ENCODE measurements around the gene AADACL4. TPM values are rescaled to one million over a fixed set of nuclear protein-coding genes. Genes with fewer than 3 reads are reported as not detected.

Gene AADACL4
- total and polyA plus RNA-seq, 10 donors = 0.04 to 0.32 (median 0.26) TPM; not detected in 6

DNA sequence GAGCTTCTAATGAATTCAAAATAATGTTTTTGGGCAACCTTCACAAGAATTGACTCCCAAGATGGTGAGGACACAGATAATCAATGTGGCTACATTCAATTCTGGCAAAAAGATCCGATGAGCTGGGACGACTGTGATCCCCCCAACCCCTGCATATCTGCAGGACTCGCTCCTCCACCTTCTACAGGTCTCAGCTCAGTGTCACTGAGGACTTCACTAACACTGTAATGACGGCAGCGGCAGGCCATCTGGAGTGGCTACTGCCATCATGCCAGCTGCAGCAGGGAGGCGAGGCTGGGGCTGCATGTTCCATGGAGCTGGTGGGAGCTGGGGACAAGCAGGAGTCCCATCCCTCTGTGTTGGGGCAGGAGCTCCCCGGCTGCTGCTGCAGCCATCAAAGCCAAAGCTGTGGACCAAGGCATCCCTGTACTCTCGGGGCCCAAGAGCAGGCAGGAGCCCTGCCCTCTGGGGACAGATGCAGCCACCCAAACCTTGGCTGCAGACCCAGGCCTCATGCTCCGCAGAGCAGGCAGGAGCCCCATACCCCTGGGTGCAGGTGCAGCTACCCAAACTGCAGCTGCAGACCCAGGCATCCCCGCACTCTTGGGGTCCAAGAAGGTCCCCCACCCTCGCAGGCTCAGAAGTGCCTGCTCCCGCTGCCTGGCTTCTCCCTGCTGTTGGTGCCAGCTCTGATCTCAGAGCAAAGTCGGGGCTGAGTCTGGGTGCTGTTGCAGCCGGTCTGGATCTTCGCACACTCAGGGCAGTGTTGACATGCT lies 13.7 kb upstream of the AADACL4 start:
- no peaks in the 10 kb centered on the region for H3K9me3 ChIP-seq
- peak; percentile 53 for DNase-seq
- no peak overlapping the region for H3K27ac ChIP-seq
- intact Hi-C loops (cut with DNase I; ENCODE audit: low total_unique reads) = no loop called here
- 89 to 95% (median 90%) methylated on average over 5 to 15 of the region's 15 CpGs for WGBS, 5 donors
- no peak overlapping the region for H3K4me3 ChIP-seq
- peaks cover 0 to 4% (median 0%) of the 10 kb centered on the region in 7 donors for H3K27me3 ChIP-seq (replicated peaks in 1 of 7)
- TF ChIP-seq POLR2AphosphoS5 (IDR thresholded peaks at IDR 0.05) (no peak), POLR2A (IDR thresholded peaks at IDR 0.05) (no peak)
- TF ChIP-seq, protein P1, sequence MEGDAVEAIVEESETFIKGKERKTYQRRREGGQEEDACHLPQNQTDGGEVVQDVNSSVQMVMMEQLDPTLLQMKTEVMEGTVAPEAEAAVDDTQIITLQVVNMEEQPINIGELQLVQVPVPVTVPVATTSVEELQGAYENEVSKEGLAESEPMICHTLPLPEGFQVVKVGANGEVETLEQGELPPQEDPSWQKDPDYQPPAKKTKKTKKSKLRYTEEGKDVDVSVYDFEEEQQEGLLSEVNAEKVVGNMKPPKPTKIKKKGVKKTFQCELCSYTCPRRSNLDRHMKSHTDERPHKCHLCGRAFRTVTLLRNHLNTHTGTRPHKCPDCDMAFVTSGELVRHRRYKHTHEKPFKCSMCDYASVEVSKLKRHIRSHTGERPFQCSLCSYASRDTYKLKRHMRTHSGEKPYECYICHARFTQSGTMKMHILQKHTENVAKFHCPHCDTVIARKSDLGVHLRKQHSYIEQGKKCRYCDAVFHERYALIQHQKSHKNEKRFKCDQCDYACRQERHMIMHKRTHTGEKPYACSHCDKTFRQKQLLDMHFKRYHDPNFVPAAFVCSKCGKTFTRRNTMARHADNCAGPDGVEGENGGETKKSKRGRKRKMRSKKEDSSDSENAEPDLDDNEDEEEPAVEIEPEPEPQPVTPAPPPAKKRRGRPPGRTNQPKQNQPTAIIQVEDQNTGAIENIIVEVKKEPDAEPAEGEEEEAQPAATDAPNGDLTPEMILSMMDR (IDR thresholded peaks at IDR 0.05 in 8 of 11, conservative IDR thresholded peaks at IDR 0.05 in 3 of 11) = no peak
- H3K36me3 ChIP-seq = no peaks in the 10 kb centered on the region
- peaks cover 0 to 38% (median 15%) of the 10 kb centered on the region in 6 donors for H3K4me1 ChIP-seq

DNA sequence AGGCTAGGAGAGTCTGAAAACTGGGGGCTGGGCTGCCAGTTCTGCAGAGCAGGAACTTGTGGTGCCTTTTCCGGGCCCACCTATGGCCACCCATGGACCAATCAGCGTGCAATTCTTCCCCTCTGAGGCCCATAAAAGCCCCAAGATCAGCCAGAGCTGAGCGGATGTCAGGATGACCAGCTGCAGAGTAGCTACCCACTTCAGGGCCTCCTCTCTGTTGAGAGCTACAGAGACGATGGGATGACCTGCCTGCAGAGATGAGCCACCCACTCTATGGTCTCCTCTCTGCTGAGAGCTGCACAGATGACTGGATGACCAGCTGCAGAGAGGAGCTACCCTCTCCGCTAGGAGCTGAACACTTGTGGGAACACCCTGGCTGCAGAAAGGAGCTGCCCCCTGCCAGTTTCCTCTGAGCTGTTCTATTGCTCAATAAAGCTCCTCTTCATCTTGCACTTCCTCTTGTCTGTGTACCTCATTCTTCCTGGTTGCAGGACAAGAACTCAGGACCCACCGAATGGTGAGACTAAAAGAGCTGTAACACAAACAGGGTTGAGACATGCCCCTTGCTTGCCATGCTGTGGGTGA lies 12.8 kb upstream of the AADACL4 start:
- Histone ChIP-seq H3K4me3 (no peak overlapping the region), H3K27me3 (replicated peaks in 1 of 7) (peaks cover 0 to 4% (median 0%) of the 10 kb centered on the region in 7 donors), H3K27ac (no peak overlapping the region), H3K4me1 (peaks cover 0 to 41% (median 15%) of the 10 kb centered on the region in 6 donors), H3K36me3 (no peaks in the 10 kb centered on the region), H3K9me3 (no peaks in the 10 kb centered on the region)
- TF ChIP-seq POLR2AphosphoS5 (IDR thresholded peaks at IDR 0.05) = no peak
- TF ChIP-seq, protein P1 (IDR thresholded peaks at IDR 0.05 in 8 of 11, conservative IDR thresholded peaks at IDR 0.05 in 3 of 11) = no peak
- no peak for TF ChIP-seq POLR2A (IDR thresholded peaks at IDR 0.05)
- 57 to 81% (median 77%) methylated on average over 5 to 6 of the region's 6 CpGs for WGBS, 5 donors
- intact Hi-C loops (cut with DNase I; ENCODE audit: low total_unique reads) = no loop called here
- peak; percentile 21 for DNase-seq

DNA sequence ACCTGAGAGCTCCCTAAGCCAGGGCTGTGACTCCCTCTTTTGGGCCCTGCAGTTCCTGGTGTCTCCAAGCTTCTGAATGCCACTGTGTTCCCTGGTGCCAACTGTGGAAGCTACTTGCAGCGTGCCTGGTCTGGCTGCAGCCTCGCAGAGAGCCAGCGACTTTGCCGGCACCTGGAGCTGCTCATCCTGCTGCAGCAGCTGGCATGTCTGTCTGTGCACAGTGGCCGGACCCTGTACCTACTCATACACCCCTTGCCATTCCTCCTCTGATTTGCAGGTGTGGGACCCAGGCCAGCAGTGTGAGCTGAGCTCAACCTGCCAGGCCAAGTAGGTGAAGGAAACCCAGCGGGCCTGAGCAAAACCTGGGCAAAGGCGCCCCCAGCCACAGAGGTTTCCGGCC lies 12.3 kb upstream of the AADACL4 start:
- no peaks in the 10 kb centered on the region for H3K36me3 ChIP-seq
- 84 to 96% (median 95%) methylated on average over 4 to 8 of the region's 8 CpGs for WGBS, 5 donors
- intact Hi-C loops (cut with DNase I; ENCODE audit: low total_unique reads) = no loop called here
- peak; percentile 54 for DNase-seq
- no peak overlapping the region for H3K4me3 ChIP-seq
- TF ChIP-seq POLR2AphosphoS5 (IDR thresholded peaks at IDR 0.05) (no peak), POLR2A (IDR thresholded peaks at IDR 0.05) (no peak)
- TF ChIP-seq, protein P1 (IDR thresholded peaks at IDR 0.05 in 8 of 11, conservative IDR thresholded peaks at IDR 0.05 in 3 of 11) = no peak
- H3K27me3 ChIP-seq (replicated peaks in 1 of 7) = peaks cover 0 to 7% (median 0%) of the 10 kb centered on the region in 7 donors
- no peak overlapping the region for H3K27ac ChIP-seq
- peaks cover 0 to 42% (median 15%) of the 10 kb centered on the region in 6 donors for H3K4me1 ChIP-seq
- no peaks in the 10 kb centered on the region for H3K9me3 ChIP-seq

DNA sequence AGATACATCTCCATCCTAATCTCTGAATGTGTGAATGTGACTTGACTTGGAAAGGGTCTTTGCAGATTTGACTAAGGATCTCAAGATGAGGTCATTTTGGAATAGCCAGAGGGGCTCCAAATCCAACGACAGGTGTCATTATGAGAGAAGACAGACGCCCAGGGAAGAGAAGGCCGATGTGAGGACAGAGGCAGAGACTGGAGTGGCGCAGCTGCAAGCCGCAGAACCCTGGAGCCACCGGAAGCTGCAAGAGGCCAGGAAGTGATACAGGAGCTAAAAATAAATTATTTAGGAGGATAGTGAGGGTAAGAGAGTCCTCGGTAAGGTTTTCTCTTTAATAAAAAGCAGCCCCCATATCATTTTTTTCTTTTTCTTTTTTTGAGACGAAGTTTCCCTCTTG lies 9.7 kb upstream of the AADACL4 start:
- WGBS, 5 donors = 33 to 46% (median 46%) methylated on average over 8 of the region's 8 CpGs
- intact Hi-C loops (cut with DNase I; ENCODE audit: low total_unique reads) = no loop called here

More for the DNA sequence above, 9.7 kb upstream of the AADACL4 start:
- Histone ChIP-seq H3K9me3 (peaks cover 0 to 13% (median 7%) of the 10 kb centered on the region in 8 donors), H3K36me3 (no peaks in the 10 kb centered on the region), H3K4me1 (peaks cover 0 to 51% (median 18%) of the 10 kb centered on the region in 6 donors), H3K4me3 (no peak overlapping the region), H3K27ac (peak overlapping the region; percentile 66 to 91 (median 81)), H3K27me3 (replicated peaks in 1 of 7) (peaks cover 0 to 10% (median 0%) of the 10 kb centered on the region in 7 donors)
- no peak for TF ChIP-seq POLR2A (IDR thresholded peaks at IDR 0.05)
- peak in 1 of 3 donors; percentile 11 for TF ChIP-seq POLR2AphosphoS5 (IDR thresholded peaks at IDR 0.05)
- peak; percentile 62 for DNase-seq

Measured in spleen (tissue), 11 donors.